Psoas muscle (tissue), 8 donors: ENCODE results near the gene PRPF6. TPM values are rescaled to one million over a fixed set of nuclear protein-coding genes. Genes with fewer than 3 reads are reported as not detected.

Experiments
- ATAC-seq, 4 donors: fragments of 200-7000 bp; cut with Tn5 transposase; one replicate each; pipeline ENCODE4 v1.9.1; 2020; ENCODE audit warnings: moderate library complexity in 3 of 4, mild to moderate bottlenecking in 2 of 4
- DNase-seq, 2 donors: peaks; one replicate each; pipeline ENCODE4 v3.0.0-alpha.2; 2020
- H3K27ac ChIP-seq: fragments of 200-600 bp; one replicate; pipeline ENCODE4 v1.8.0; 2022
- H3K27me3 ChIP-seq, 3 donors: fragments of 200-600 bp in 1 of 3; one replicate each; pipeline versions ENCODE4 v1.6.1 to v1.8.0; 2013 to 2022; ENCODE audit warnings: low read length in 2 of 3, mild to moderate bottlenecking in 2 of 3, moderate library complexity in 1 of 3; ENCODE audit not compliant: insufficient read depth in 3 of 3
- H3K36me3 ChIP-seq, 2 donors: fragments of 200-600 bp in 1 of 2; one replicate each; pipeline versions ENCODE4 v1.6.1 to v1.8.0; 2013 to 2022; ENCODE audit warnings: low read depth in 1 of 2, mild to moderate bottlenecking in 1 of 2, moderate library complexity in 1 of 2; ENCODE audit not compliant: insufficient read depth in 1 of 2
- H3K4me1 ChIP-seq: fragments of 200-600 bp; one replicate; pipeline ENCODE4 v1.8.0; 2022
- H3K4me3 ChIP-seq: fragments of 200-600 bp; one replicate; pipeline ENCODE4 v1.8.0; 2022; ENCODE audit warnings: mild to moderate bottlenecking
- H3K9me3 ChIP-seq: fragments of 200-600 bp; one replicate; pipeline ENCODE4 v1.8.0; 2022
- CTCF ChIP-seq: fragments of 200-600 bp; IDR thresholded peaks from one replicate; pipeline ENCODE4 v1.8.0; 2022; ENCODE audit warnings: antibody characterized with exemption
- WGBS, 3 donors: extraction: QIAGEN DNeasy Blood & Tissue Kit; methylation state at CpG; one replicate each; pipeline versions ENCODE4 v1.1.6 to v1.1.7; 2013; 5-methylcytosine and 5-hydroxymethylcytosine counted together
- intact Hi-C, 2 donors: fragments of 100-400 bp; cut with DNase I; formaldehyde crosslinking; loops; one replicate each; pipeline versions ENCODE4 v1.11.0 to v1.14.2; 2022
- polyA plus RNA-seq, 3 donors: library from polyadenylated mRNA; stranded (reverse); fragments of 200-250 nt; gene quantifications; one replicate each; pipeline ENCODE4 v1.2.3, GENCODE V29; 2013
- total RNA-seq, 4 donors: library from RNA; stranded (reverse); fragmentation: NEBNext Ultra II Directional in 2 of 4; extraction: Animal tissue kit (Norgen Biotek cat#: 25700) in 2 of 4; gene quantifications; one replicate each; pipeline versions ENCODE4 v1.2.1 to v1.2.4, GENCODE V29; 2021 to 2023
- donor health status: healthy with polysubstance abuse.
- donor health status: DM: no; HTN: no; CAD: no; lungs with moderate emphysema.
- donor health status: Bipolar disorder and iron deficiency.
- donor health status: healthy.
- donor health status: DM: yes; HTN: yes; CAD: no.
- donor health status: DM: no; HTN: no; CAD: no.
- donor health status: DM: no; HTN: no; CAD: no.
- donor health status: DM: yes; HTN: yes; CAD: no.

Gene PRPF6
- total and polyA plus RNA-seq, 7 donors: 38.8 to 75.4 (median 56.8) TPM

- H3K4me3 ChIP-seq: peak within 1 kb of the TSS; percentile 76
- peak within 1 kb of the TSS; percentile 53 for H3K27ac ChIP-seq
- DNase-seq: peak in 1 of 2 donors; percentile 62
- no peaks in the 10 kb centered on the region for H3K9me3 ChIP-seq
- H3K4me1 ChIP-seq: peaks cover 20% of the 10 kb centered on the region
- no peak for TF ChIP-seq CTCF
- intact Hi-C loops: no loop called here
- H3K27me3 ChIP-seq: peaks cover 0 to 28% (median 9%) of the 10 kb centered on the region in 3 donors
- WGBS, 3 donors: 7 to 16% (median 9%) methylated on average over 35 to 58 of the region's 62 CpGs
- peak; percentile 4 to 53 (median 22) for ATAC-seq
- H3K36me3 ChIP-seq: no peaks in the 10 kb centered on the region
Observed at GRCh38 chr20:64080013-64080812, 99.3 kb downstream of the PRPF6 start, which contains the start of gene OPRL1. Gene OPRL1 (plus strand): TSS chr20:64080082. CDS start chr20:64092721, 12,639 bp downstream.

- Histone ChIP-seq H3K4me3 (no peak overlapping the region), H3K27ac (no peak overlapping the region), H3K27me3 (peaks cover 0 to 36% (median 10%) of the 10 kb centered on the region in 3 donors), H3K4me1 (peaks cover 20% of the 10 kb centered on the region), H3K9me3 (no peaks in the 10 kb centered on the region), H3K36me3 (no peaks in the 10 kb centered on the region)
- intact Hi-C loops: no loop called here
- DNase-seq (no peak), ATAC-seq (no peak)
- WGBS, 3 donors: 82 to 85% (median 84%) methylated on average over 16 to 17 of the region's 17 CpGs
- TF ChIP-seq CTCF: no peak
Observed at GRCh38 chr20:64080813-64081623, 100.1 kb downstream of the PRPF6 start.

- peaks cover 20% of the 10 kb centered on the region for H3K4me1 ChIP-seq
- peaks cover 0 to 42% (median 10%) of the 10 kb centered on the region in 3 donors for H3K27me3 ChIP-seq
- H3K27ac ChIP-seq: no peak overlapping the region
- ATAC-seq (no peak), DNase-seq (no peak)
- intact Hi-C loops: no loop called here
- no peaks in the 10 kb centered on the region for H3K9me3 ChIP-seq
- no peaks in the 10 kb centered on the region for H3K36me3 ChIP-seq
- 83 to 87% (median 83%) methylated on average over 6 of the region's 6 CpGs for WGBS, 3 donors
- no peak for TF ChIP-seq CTCF
- H3K4me3 ChIP-seq: no peak overlapping the region
Observed at GRCh38 chr20:64081624-64081964, 100.7 kb downstream of the PRPF6 start.

GRCh38 chr20:64082126-64082731 lies 101.3 kb downstream of the PRPF6 start:
- H3K4me3 ChIP-seq: no peak overlapping the region
- DNase-seq: no peak
- 38 to 45% (median 42%) methylated on average over 12 to 13 of the region's 13 CpGs for WGBS, 3 donors
- no peaks in the 10 kb centered on the region for H3K9me3 ChIP-seq
- no peak overlapping the region for H3K27ac ChIP-seq
- peaks cover 0 to 45% (median 10%) of the 10 kb centered on the region in 3 donors for H3K27me3 ChIP-seq
- H3K36me3 ChIP-seq: no peaks in the 10 kb centered on the region
- ATAC-seq: no peak
- TF ChIP-seq CTCF: no peak
- intact Hi-C loops: loop anchor here in 1 of 2 donors (2.0 kb wide), 1 partner anchor 39 kb away; no protein-coding TSS in a partner anchor
- peaks cover 20% of the 10 kb centered on the region for H3K4me1 ChIP-seq

Other genes starting within 250 kb of the PRPF6 start
- gene LIME1, start 244.5 kb upstream of the PRPF6 start, total RNA-seq: 1 to 10 TPM; 1.7 to 4.6 (median 2.6) TPM
- gene LIME1, start 244.5 kb upstream of the PRPF6 start, polyA plus RNA-seq: 1 to 10 TPM; 3.1 to 5.1 (median 4.4) TPM
- gene SLC2A4RG, start 241.4 kb upstream of the PRPF6 start, total RNA-seq: 10 to 100 TPM; 40.2 to 79.1 (median 54.7) TPM
- gene SLC2A4RG, start 241.4 kb upstream of the PRPF6 start, polyA plus RNA-seq: 10 to 100 TPM; 27.1 to 45.5 (median 43.7) TPM
- gene ZBTB46, start 149.9 kb upstream of the PRPF6 start, total RNA-seq: 1 to 10 TPM; 4.5 to 6.4 (median 5.6) TPM
- gene ZBTB46, start 149.9 kb upstream of the PRPF6 start, polyA plus RNA-seq: 1 to 10 TPM; 1.3 to 3.1 (median 2.2) TPM
- not detected for gene ABHD16B, start 119.6 kb upstream of the PRPF6 start, total RNA-seq
- 1 to 10 TPM in 1 of 3 donors, under 1 TPM in 2; 0.04 to 3.2 (median 0.34) TPM for gene ABHD16B, start 119.6 kb upstream of the PRPF6 start, polyA plus RNA-seq
- 10 to 100 TPM; 40.7 to 56.0 (median 55.1) TPM for gene TPD52L2, start 115.9 kb upstream of the PRPF6 start, total RNA-seq
- 100 to 1,000 TPM in 1 of 3 donors, 10 to 100 TPM in 2; 46.7 to 152 (median 89.7) TPM for gene TPD52L2, start 115.9 kb upstream of the PRPF6 start, polyA plus RNA-seq
- gene DNAJC5, start 86.0 kb upstream of the PRPF6 start, total RNA-seq: 10 to 100 TPM; 20.4 to 27.3 (median 23.3) TPM
- gene DNAJC5, start 86.0 kb upstream of the PRPF6 start, polyA plus RNA-seq: 10 to 100 TPM; 13.1 to 33.6 (median 19.7) TPM
- gene UCKL1, start 24.7 kb upstream of the PRPF6 start, total RNA-seq: 10 to 100 TPM; 23.2 to 37.0 (median 35.5) TPM
- gene UCKL1, start 24.7 kb upstream of the PRPF6 start, polyA plus RNA-seq: 10 to 100 TPM; 22.9 to 42.4 (median 40.5) TPM
- gene ZNF512B, start 11.2 kb upstream of the PRPF6 start, total RNA-seq: 10 to 100 TPM in 3 of 4 donors, 1 to 10 TPM in 1; 10.0 to 14.4 (median 12.4) TPM
- 1 to 10 TPM; 3.3 to 9.1 (median 5.6) TPM for gene ZNF512B, start 11.2 kb upstream of the PRPF6 start, polyA plus RNA-seq
- under 1 TPM; 0.32 to 0.84 (median 0.55) TPM for gene SAMD10, start 1.5 kb upstream of the PRPF6 start, total RNA-seq
- gene SAMD10, start 1.5 kb upstream of the PRPF6 start, polyA plus RNA-seq: 1 to 10 TPM in 1 of 3 donors, under 1 TPM in 2; 0.44 to 5.5 (median 0.92) TPM
- gene C20orf204, start 55.0 kb downstream of the PRPF6 start, total RNA-seq: under 1 TPM; 0.25 to 0.71 (median 0.55) TPM
- gene C20orf204, start 55.0 kb downstream of the PRPF6 start, polyA plus RNA-seq: under 1 TPM in 2 of 3 donors, not detected in 1; 0.30 to 0.64 TPM
- 10 to 100 TPM; 11.7 to 50.8 (median 30.5) TPM for gene SOX18, start 68.5 kb downstream of the PRPF6 start, total RNA-seq
- 10 to 100 TPM in 1 of 3 donors, 1 to 10 TPM in 2; 4.2 to 15.4 (median 6.5) TPM for gene SOX18, start 68.5 kb downstream of the PRPF6 start, polyA plus RNA-seq
- 10 to 100 TPM; 30.2 to 43.4 (median 37.6) TPM for gene TCEA2, start 82.1 kb downstream of the PRPF6 start, total RNA-seq
- gene TCEA2, start 82.1 kb downstream of the PRPF6 start, polyA plus RNA-seq: 10 to 100 TPM; 15.1 to 24.9 (median 15.6) TPM
- 1 to 10 TPM; 2.0 to 3.5 (median 2.4) TPM for gene RGS19, start 98.4 kb downstream of the PRPF6 start, total RNA-seq
- 1 to 10 TPM; 3.7 to 5.7 (median 3.8) TPM for gene RGS19, start 98.4 kb downstream of the PRPF6 start, polyA plus RNA-seq
- gene OPRL1, start 99.0 kb downstream of the PRPF6 start, total RNA-seq: under 1 TPM; 0.17 to 0.94 (median 0.21) TPM
- gene OPRL1, start 99.0 kb downstream of the PRPF6 start, polyA plus RNA-seq: under 1 TPM; 0.03 to 0.08 (median 0.08) TPM
- gene LKAAEAR1, start 103.3 kb downstream of the PRPF6 start, total RNA-seq: not detected
- not detected for gene LKAAEAR1, start 103.3 kb downstream of the PRPF6 start, polyA plus RNA-seq
- gene NPBWR2, start 126.4 kb downstream of the PRPF6 start, total RNA-seq: not detected
- not detected for gene NPBWR2, start 126.4 kb downstream of the PRPF6 start, polyA plus RNA-seq
- gene MYT1, start 183.3 kb downstream of the PRPF6 start, total RNA-seq: not detected
- gene MYT1, start 183.3 kb downstream of the PRPF6 start, polyA plus RNA-seq: under 1 TPM in 1 of 3 donors, not detected in 2; under 0.01 TPM